Small intestine (tissue), 7 donors: ENCODE results near the gene GAS2. TPM values are rescaled to one million over a fixed set of nuclear protein-coding genes. Genes with fewer than 3 reads are reported as not detected.
"Not testable (repeated sequence)": the region's sequence is repeated elsewhere in the genome, so short reads cannot be mapped to it uniquely, and the experiment has no call there.

Experiments used
- DNase-seq, 2 donors: peaks; one replicate each; pipeline versions ENCODE4 v3.0.0 to v3.0.0-alpha.2; 2013
- FAIRE-seq: peaks from 2 replicates; lab custom pipeline; 2012; peaks lifted over from hg19 to GRCh38; lab: Jason Lieb, UNC
- H3K27ac ChIP-seq, 3 donors: one replicate each; pipeline ENCODE4 v1.5.1; 2013; ENCODE audit warnings: low read length in 2 of 3, mild to moderate bottlenecking in 2 of 3, control low read depth in 1 of 3, inconsistent platforms in 1 of 3, low read depth in 1 of 3, moderate library complexity in 1 of 3
- H3K27me3 ChIP-seq, 3 donors: one replicate each; pipeline ENCODE4 v1.6.1; 2013; ENCODE audit warnings: low read length in 3 of 3, inconsistent platforms in 1 of 3; ENCODE audit not compliant: control insufficient read depth in 3 of 3, insufficient read depth in 3 of 3
- H3K36me3 ChIP-seq, 3 donors: one replicate each; pipeline ENCODE4 v1.6.1; 2013; ENCODE audit warnings: low read length in 3 of 3, inconsistent platforms in 1 of 3, low read depth in 1 of 3, mild to moderate bottlenecking in 1 of 3, moderate library complexity in 1 of 3; ENCODE audit not compliant: control insufficient read depth in 3 of 3, insufficient read depth in 2 of 3
- H3K4me1 ChIP-seq, 3 donors: one replicate each; pipeline ENCODE4 v1.6.1; 2013; ENCODE audit warnings: low read length in 2 of 3, inconsistent platforms in 1 of 3, low read depth in 1 of 3, mild to moderate bottlenecking in 1 of 3, moderate library complexity in 1 of 3; ENCODE audit not compliant: control insufficient read depth in 3 of 3, insufficient read depth in 2 of 3
- H3K4me3 ChIP-seq, 3 donors: one replicate each; pipeline ENCODE4 v1.5.1; 2013; ENCODE audit warnings: low read length in 3 of 3, control low read depth in 1 of 3, inconsistent platforms in 1 of 3, low read depth in 1 of 3, mild to moderate bottlenecking in 1 of 3, moderate library complexity in 1 of 3
- H3K9me3 ChIP-seq, 2 donors: one replicate each; pipeline ENCODE4 v1.6.1; 2013; ENCODE audit warnings: low read depth in 1 of 2, low read length in 1 of 2; ENCODE audit not compliant: control insufficient read depth in 2 of 2, insufficient read depth in 1 of 2
- WGBS, 3 donors: extraction: QIAGEN DNeasy Blood & Tissue Kit; methylation state at CpG; one replicate each; pipeline ENCODE4 v1.1.7; 2013; 5-methylcytosine and 5-hydroxymethylcytosine counted together
- polyA plus RNA-seq, 4 donors: library from polyadenylated mRNA; stranded (reverse) in 3 of 4; unstranded in 1 of 4; fragments of 200-250 nt in 3 of 4; fragments of 120-200 nt in 1 of 4; gene quantifications; one replicate each; pipeline versions ENCODE4 v1.2.1 to v1.2.3, GENCODE V29; 2013
- donor health status: healthy with polysubstance abuse.
- donor health status: control.
- donor health status: control.
- donor health status: Bipolar disorder and iron deficiency.
- donor health status: healthy.

The GAS2 gene
- polyA plus RNA-seq, 4 donors = 2.4 to 7.2 (median 2.9) TPM

DNA sequence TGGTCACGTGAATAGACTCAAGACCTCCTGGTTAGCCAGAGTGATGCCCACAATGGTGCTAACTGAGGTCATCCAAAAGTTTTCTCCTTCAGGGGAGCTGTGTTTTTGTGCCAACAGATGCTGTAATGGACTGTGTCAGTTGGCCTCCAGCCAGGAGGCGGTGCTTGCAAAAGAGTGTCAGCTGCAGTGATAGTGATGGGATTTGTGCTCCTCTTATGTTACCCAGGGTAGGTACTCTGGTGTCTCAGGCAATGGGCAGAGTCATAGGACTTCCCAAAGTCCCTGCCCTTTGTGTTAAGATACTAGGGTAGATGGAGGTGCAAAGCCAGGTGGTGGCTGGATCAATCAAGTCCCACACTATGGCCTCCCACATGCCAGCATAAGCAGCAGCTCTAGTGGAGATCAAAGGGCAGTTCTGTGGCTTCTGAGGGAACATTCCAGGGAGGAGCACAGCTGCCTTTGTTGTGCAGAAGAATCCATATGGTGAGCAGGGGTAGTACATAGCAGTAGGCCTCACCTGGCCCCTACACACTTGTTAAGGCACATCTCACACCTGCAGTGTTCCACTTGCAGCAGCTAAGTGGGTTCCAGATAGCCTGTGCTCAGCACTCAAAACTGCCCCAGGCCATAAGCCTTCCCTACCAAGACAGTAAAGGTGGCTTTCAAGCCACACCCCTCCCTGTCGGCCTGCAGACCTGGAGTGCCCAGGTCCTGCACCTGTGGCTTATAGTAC, 31.3 kb upstream of the GAS2 start:
- Histone ChIP-seq H3K27me3 (no peaks in the 10 kb centered on the region), H3K9me3 (no peaks in the 10 kb centered on the region), H3K4me3 (no peak overlapping the region), H3K36me3 (no peaks in the 10 kb centered on the region), H3K4me1 (peaks cover 0 to 9% (median 0%) of the 10 kb centered on the region in 3 donors), H3K27ac (peak overlapping the region; percentile 24 to 79 (median 32))
- DNase-seq (peak; percentile 67 to 91), FAIRE-seq (no peak)
- 40 to 61% (median 41%) methylated on average over 3 of the region's 3 CpGs for WGBS, 3 donors

DNA sequence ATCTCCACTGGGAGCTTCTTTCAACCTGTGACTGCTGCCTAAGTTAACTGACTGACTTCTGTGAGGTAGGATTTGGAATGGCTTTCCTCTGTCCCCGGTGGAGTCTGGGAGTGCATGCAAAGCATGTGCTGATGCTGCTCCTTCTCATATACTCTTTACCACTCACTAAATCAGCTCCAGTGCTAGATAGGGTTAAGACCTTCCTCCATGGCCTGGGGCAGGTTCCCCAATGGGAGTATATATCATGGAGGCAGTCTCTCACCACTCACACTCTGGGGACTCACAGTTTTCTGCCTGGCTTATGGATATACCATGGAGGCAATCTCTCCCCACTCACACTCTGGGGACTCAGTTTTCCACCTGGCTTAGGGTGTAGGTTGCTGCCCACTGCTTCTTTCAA, 30.7 kb upstream of the GAS2 start:
- H3K27me3 ChIP-seq = no peaks in the 10 kb centered on the region
- H3K27ac ChIP-seq = peak overlapping the region; percentile 24 to 79 (median 54)
- H3K36me3 ChIP-seq = no peaks in the 10 kb centered on the region
- peaks cover 0 to 9% (median 0%) of the 10 kb centered on the region in 3 donors for H3K4me1 ChIP-seq
- WGBS, 3 donors = 0 to 42% (median 0%) methylated on average over 1 of the region's 1 CpG
- no peak for FAIRE-seq
- H3K9me3 ChIP-seq = no peaks in the 10 kb centered on the region
- DNase-seq = no peak
- H3K4me3 ChIP-seq = no peak overlapping the region

DNA sequence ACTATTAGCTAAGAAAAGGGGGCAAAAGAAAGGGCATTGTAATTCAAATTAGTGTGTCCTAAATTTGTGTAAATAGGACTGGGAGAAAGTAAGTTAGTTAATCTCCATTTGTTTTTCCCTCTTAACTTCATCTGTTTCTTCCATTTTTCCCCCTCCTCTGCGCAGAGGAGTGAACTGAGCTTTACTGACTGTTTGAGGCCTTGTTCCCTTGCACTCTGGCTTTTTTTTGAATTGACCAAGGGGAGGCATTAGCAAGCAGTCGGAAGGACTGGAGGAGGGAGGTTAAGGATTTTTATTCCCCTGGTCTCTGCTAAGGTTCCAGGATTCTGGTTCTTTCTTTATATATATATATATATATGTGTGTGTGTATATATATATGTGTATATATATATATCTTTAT, 25.5 kb upstream of the GAS2 start:
- 87 to 97% (median 90%) methylated on average over 2 of the region's 2 CpGs for WGBS, 3 donors
- Histone ChIP-seq H3K27me3 (no peaks in the 10 kb centered on the region), H3K36me3 (no peaks in the 10 kb centered on the region), H3K4me3 (no peak overlapping the region), H3K4me1 (no peaks in the 10 kb centered on the region), H3K9me3 (no peaks in the 10 kb centered on the region), H3K27ac (no peak overlapping the region)
- DNase-seq = no peak
- no peak for FAIRE-seq

DNA sequence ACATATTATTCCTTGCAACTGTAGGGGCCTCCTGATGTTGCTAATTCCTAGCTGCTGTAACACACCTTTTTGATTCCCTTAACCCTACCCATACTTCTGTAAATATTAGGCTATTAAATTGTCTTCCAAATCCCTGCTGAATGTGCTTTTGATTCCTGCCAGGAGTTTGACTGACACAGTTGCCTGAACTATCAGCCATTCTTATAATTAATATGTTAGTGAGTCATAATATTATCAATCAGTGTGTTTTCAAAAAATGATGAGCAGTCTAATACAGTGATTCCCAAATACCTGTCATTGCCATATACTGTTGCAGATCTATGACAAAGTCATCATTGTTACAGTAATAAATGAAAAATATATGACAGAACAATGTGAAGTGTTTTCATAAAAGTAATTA, 24.9 kb upstream of the GAS2 start:
- Histone ChIP-seq H3K36me3 (no peaks in the 10 kb centered on the region), H3K9me3 (no peaks in the 10 kb centered on the region), H3K4me3 (no peak overlapping the region), H3K27ac (no peak overlapping the region), H3K27me3 (no peaks in the 10 kb centered on the region), H3K4me1 (no peaks in the 10 kb centered on the region)
- no peak for FAIRE-seq
- DNase-seq = no peak

DNA sequence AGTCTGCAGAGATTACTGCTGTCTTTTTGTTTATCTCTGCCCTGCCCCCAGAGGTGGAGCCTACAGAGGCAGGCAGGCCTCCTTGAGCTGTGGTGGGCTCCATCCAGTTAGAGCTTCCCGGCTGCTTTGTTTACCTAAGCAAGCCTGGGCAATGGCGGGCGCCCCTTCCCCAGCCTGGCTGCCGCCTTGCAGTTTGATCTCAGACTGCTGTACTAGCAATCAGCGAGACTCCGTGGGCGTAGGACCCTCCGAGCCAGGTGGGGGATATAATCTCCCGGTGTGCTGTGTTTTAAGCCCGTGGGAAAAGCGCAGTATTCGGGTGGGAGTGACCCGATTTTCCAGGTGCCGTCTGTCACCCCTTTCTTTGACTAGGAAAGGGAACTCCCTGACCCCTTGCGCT, 14.1 kb upstream of the GAS2 start:
- 83 to 93% (median 91%) methylated on average over 11 to 15 of the region's 15 CpGs for WGBS, 3 donors
- FAIRE-seq = not testable (repeated sequence)

DNA sequence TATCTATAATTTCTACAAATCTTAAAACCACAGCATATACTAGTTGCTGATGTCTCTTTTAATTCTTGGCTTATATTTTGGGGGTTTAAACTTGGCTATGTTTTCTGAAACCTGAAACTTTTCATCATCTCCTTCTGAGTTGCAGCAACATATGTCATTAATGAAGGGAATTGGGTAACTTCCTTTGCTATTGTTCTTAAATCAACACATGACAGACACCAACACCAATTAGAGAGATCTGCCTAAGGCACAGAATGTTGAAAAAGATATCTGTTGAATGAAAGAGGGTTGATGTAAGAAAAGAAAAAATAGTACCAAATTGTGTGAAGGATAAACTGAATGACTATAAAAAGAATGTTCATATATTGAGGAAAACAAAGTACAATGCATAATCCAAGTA, 10.3 kb upstream of the GAS2 start:
- Histone ChIP-seq H3K27ac (no peak overlapping the region), H3K4me1 (no peaks in the 10 kb centered on the region), H3K4me3 (no peak overlapping the region), H3K36me3 (no peaks in the 10 kb centered on the region), H3K9me3 (no peaks in the 10 kb centered on the region), H3K27me3 (no peaks in the 10 kb centered on the region)
- FAIRE-seq = peak; percentile 26
- DNase-seq = no peak

More for the DNA sequence above, 14.1 kb upstream of the GAS2 start:
- H3K36me3 ChIP-seq, H3K27me3 ChIP-seq, H3K9me3 ChIP-seq, H3K27ac ChIP-seq, H3K4me1 ChIP-seq, DNase-seq, H3K4me3 ChIP-seq: not testable (repeated sequence)

DNA sequence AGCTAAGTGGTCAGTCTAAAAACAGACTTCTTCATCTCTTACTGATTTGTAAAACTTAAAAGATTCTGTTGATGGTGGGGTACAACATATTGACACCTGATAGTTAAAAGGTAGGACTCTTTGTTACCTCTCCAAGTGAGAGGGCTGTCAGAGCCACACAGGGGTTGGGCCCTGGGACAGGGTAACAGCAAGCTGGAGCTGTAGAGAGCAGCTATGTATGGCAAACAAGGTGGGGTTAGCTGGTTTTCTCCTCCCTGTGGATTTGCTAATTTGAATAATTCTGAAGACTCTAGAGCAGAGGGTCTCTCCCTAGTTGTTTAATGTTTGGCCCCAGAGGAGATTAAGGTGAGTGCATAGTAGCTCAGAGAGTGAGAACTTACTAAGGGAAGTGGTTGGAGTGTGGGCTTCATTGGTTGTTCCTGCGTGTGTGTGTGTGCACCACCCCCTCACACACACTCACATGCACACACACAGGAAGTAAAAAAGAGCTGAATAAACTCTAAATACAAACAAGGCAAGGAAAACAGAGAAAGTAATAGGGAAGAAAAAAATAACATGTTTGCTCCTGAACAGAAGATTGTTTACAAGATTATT, 9.2 kb upstream of the GAS2 start:
- H3K9me3 ChIP-seq = no peaks in the 10 kb centered on the region
- H3K4me3 ChIP-seq = no peak overlapping the region
- no peaks in the 10 kb centered on the region for H3K27me3 ChIP-seq
- DNase-seq (peak in 1 of 2 donors; percentile 34), FAIRE-seq (no peak)
- no peak overlapping the region for H3K27ac ChIP-seq
- WGBS, 3 donors = 31 to 63% (median 50%) methylated on average over 1 of the region's 1 CpG
- no peaks in the 10 kb centered on the region for H3K4me1 ChIP-seq
- no peaks in the 10 kb centered on the region for H3K36me3 ChIP-seq

DNA sequence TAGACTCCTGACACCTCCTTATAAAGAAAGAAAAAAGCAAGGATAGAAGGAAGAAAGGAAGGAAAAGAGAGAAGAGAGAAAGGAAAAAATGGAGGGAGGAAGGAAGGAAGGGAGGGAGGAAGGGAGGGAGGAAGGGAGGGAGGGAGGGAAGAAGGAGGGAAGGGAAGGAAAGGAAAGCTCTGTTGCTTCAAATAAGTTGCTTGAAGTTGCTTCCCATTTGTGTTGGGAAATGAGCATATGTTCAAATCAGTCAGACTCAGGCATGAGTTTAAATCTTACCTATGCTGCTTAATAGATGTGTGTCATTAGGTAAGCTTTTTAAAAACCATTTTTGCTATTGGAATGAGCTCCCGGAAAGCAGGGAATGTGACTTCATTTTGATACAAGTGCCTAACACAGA, 6.6 kb upstream of the GAS2 start:
- FAIRE-seq = no peak
- Histone ChIP-seq H3K27ac (no peak overlapping the region), H3K36me3 (no peaks in the 10 kb centered on the region), H3K9me3 (no peaks in the 10 kb centered on the region), H3K27me3 (no peaks in the 10 kb centered on the region), H3K4me1 (no peaks in the 10 kb centered on the region), H3K4me3 (no peak overlapping the region)
- DNase-seq = no peak
- 89 to 94% (median 92%) methylated on average over 1 of the region's 1 CpG for WGBS, 3 donors
